ENCODE measurements around the gene RELL1. TPM values are rescaled to one million over a fixed set of nuclear protein-coding genes. Genes with fewer than 3 reads are reported as not detected.

RELL1 gene
- total RNA-seq, 1 donor, result 61.2 TPM

DNA sequence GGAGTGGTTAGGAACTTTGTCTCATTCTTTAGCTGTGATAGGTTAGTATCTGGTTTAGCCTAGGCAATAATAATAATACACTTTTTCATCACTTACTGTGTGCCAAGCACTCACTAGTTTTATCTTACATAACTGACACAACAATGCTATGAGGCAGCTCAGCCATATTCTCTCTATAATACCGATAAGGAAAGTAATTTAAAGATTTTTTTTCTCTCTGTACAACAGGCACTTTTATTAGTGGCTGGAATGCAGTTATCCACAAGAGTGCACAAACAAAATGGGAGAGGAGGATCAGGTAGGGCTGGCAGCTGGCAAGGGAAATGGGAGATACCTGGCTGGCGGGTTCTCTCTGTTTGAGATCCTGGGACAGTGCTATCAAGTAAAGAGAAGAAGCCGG lies 7.6 kb downstream of the RELL1 start:
- DNase-seq (ENCODE audit: insufficient read length, low spot score, missing footprints), result no peak
- Histone ChIP-seq H3K4me2 (ENCODE audit: insufficient read depth, low read length) (peak overlapping the region; percentile 18), H3K27me3 (ENCODE audit: insufficient read depth, low read length) (no peaks in the 10 kb centered on the region), H3K79me2 (ENCODE audit: insufficient read depth, low read length) (peaks cover 38% of the 10 kb centered on the region), H3K4me3 (ENCODE audit: insufficient read depth, low read length) (no peak overlapping the region), H4K20me1 (ENCODE audit: insufficient read depth, low read length) (peaks cover 4% of the 10 kb centered on the region), H3K36me3 (ENCODE audit: insufficient read depth, low read length) (no peaks in the 10 kb centered on the region), H3K4me1 (ENCODE audit: insufficient read depth, low read length) (peaks cover 9% of the 10 kb centered on the region), H3K9me3 (ENCODE audit: low read depth, low read length) (no peaks in the 10 kb centered on the region), H3K27ac (ENCODE audit: low read depth, low read length) (no peak overlapping the region), H2AFZ (ENCODE audit: low read length) (no peak overlapping the region)
- TF ChIP-seq, protein P1, sequence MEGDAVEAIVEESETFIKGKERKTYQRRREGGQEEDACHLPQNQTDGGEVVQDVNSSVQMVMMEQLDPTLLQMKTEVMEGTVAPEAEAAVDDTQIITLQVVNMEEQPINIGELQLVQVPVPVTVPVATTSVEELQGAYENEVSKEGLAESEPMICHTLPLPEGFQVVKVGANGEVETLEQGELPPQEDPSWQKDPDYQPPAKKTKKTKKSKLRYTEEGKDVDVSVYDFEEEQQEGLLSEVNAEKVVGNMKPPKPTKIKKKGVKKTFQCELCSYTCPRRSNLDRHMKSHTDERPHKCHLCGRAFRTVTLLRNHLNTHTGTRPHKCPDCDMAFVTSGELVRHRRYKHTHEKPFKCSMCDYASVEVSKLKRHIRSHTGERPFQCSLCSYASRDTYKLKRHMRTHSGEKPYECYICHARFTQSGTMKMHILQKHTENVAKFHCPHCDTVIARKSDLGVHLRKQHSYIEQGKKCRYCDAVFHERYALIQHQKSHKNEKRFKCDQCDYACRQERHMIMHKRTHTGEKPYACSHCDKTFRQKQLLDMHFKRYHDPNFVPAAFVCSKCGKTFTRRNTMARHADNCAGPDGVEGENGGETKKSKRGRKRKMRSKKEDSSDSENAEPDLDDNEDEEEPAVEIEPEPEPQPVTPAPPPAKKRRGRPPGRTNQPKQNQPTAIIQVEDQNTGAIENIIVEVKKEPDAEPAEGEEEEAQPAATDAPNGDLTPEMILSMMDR (IDR thresholded peaks at IDR 0.05; ENCODE audit: extremely low read depth, low read depth, low read length), result no peak

GRCh38 chr4:37675587-37676290 lies 10.4 kb downstream of the RELL1 start:
- Histone ChIP-seq H3K27ac (ENCODE audit: low read depth, low read length) (no peak overlapping the region), H2AFZ (ENCODE audit: low read length) (no peak overlapping the region), H3K27me3 (ENCODE audit: insufficient read depth, low read length) (no peaks in the 10 kb centered on the region), H3K36me3 (ENCODE audit: insufficient read depth, low read length) (no peaks in the 10 kb centered on the region), H3K4me2 (ENCODE audit: insufficient read depth, low read length) (no peak overlapping the region), H4K20me1 (ENCODE audit: insufficient read depth, low read length) (peaks cover 4% of the 10 kb centered on the region), H3K9me3 (ENCODE audit: low read depth, low read length) (no peaks in the 10 kb centered on the region), H3K4me3 (ENCODE audit: insufficient read depth, low read length) (no peak overlapping the region), H3K4me1 (ENCODE audit: insufficient read depth, low read length) (peaks cover 9% of the 10 kb centered on the region), H3K79me2 (ENCODE audit: insufficient read depth, low read length) (peaks cover 32% of the 10 kb centered on the region)
- TF ChIP-seq, protein P1 (IDR thresholded peaks at IDR 0.05; ENCODE audit: extremely low read depth, low read depth, low read length), result no peak
- no peak for DNase-seq (ENCODE audit: insufficient read length, low spot score, missing footprints)

DNA sequence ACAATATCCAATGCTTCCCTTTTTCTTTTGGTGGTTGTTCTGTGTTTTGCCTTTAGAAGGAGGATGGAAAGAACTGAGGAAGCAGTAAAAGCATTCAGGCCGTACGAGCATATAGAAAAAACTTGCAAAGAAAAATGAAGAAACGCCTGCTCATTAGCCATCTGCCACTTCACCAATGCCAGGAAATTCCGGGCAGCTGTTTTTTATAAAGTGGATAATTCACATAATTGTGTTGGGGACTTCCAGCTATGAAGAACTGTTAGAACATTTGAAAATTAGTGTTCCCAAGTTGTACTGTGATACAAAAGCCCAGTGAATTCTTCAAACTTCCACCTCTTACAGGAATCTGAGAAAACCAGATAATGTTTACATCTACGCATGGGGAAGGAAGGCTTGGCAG lies 11.7 kb downstream of the RELL1 start:
- Histone ChIP-seq H3K4me2 (ENCODE audit: insufficient read depth, low read length) (no peak overlapping the region), H3K27me3 (ENCODE audit: insufficient read depth, low read length) (no peaks in the 10 kb centered on the region), H3K4me1 (ENCODE audit: insufficient read depth, low read length) (peaks cover 9% of the 10 kb centered on the region), H3K79me2 (ENCODE audit: insufficient read depth, low read length) (peaks cover 29% of the 10 kb centered on the region), H4K20me1 (ENCODE audit: insufficient read depth, low read length) (peaks cover 4% of the 10 kb centered on the region), H2AFZ (ENCODE audit: low read length) (no peak overlapping the region), H3K4me3 (ENCODE audit: insufficient read depth, low read length) (no peak overlapping the region), H3K9me3 (ENCODE audit: low read depth, low read length) (no peaks in the 10 kb centered on the region), H3K36me3 (ENCODE audit: insufficient read depth, low read length) (no peaks in the 10 kb centered on the region), H3K27ac (ENCODE audit: low read depth, low read length) (no peak overlapping the region)
- DNase-seq (ENCODE audit: insufficient read length, low spot score, missing footprints), result no peak
- TF ChIP-seq, protein P1 (IDR thresholded peaks at IDR 0.05; ENCODE audit: extremely low read depth, low read depth, low read length), result no peak

DNA sequence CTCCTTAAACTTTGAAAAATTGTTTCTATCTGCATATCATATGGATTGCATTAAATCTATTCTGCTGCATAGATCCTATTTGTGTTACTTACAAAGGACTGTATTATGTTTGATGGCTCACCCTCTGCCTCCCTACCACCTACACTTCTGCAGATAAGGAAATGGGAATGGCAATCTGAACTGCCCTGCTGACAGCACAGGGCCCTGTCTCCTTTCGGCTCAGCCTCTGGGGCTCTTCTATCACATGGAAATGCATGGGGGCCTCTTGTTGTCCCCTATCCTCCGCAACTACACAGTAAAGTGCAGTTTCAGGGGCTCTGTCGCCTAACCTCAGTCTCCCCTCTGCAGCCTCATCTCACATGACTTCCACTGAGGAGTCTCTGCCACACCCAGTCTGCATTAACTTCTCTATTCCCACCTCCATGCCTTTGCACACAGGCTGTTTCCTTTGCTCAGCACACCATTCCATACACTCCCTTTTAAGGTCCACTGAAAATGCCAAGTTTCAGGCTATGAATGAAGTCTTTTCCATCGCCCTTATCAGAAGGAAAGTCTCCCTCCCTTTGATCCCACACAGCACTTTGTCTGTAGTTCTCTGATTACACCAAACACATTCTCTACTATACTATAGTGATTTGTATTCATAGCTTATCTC lies 12.5 kb downstream of the RELL1 start:
- Histone ChIP-seq H4K20me1 (ENCODE audit: insufficient read depth, low read length) (peaks cover 4% of the 10 kb centered on the region), H3K27ac (ENCODE audit: low read depth, low read length) (no peak overlapping the region), H3K4me2 (ENCODE audit: insufficient read depth, low read length) (no peak overlapping the region), H2AFZ (ENCODE audit: low read length) (no peak overlapping the region), H3K4me1 (ENCODE audit: insufficient read depth, low read length) (peaks cover 5% of the 10 kb centered on the region), H3K4me3 (ENCODE audit: insufficient read depth, low read length) (no peak overlapping the region), H3K27me3 (ENCODE audit: insufficient read depth, low read length) (no peaks in the 10 kb centered on the region), H3K79me2 (ENCODE audit: insufficient read depth, low read length) (peaks cover 29% of the 10 kb centered on the region), H3K36me3 (ENCODE audit: insufficient read depth, low read length) (no peaks in the 10 kb centered on the region), H3K9me3 (ENCODE audit: low read depth, low read length) (no peaks in the 10 kb centered on the region)
- TF ChIP-seq, protein P1 (IDR thresholded peaks at IDR 0.05; ENCODE audit: extremely low read depth, low read depth, low read length), result no peak
- no peak for DNase-seq (ENCODE audit: insufficient read length, low spot score, missing footprints)
